ENCODE measurements around the gene CLEC9A. TPM values are rescaled to one million over a fixed set of nuclear protein-coding genes. Genes with fewer than 3 reads are reported as not detected.

CLEC9A gene
- total RNA-seq, 2 donors from 2014 or later, result not detected

- no peak for DNase-seq
- TF ChIP-seq, protein P1, sequence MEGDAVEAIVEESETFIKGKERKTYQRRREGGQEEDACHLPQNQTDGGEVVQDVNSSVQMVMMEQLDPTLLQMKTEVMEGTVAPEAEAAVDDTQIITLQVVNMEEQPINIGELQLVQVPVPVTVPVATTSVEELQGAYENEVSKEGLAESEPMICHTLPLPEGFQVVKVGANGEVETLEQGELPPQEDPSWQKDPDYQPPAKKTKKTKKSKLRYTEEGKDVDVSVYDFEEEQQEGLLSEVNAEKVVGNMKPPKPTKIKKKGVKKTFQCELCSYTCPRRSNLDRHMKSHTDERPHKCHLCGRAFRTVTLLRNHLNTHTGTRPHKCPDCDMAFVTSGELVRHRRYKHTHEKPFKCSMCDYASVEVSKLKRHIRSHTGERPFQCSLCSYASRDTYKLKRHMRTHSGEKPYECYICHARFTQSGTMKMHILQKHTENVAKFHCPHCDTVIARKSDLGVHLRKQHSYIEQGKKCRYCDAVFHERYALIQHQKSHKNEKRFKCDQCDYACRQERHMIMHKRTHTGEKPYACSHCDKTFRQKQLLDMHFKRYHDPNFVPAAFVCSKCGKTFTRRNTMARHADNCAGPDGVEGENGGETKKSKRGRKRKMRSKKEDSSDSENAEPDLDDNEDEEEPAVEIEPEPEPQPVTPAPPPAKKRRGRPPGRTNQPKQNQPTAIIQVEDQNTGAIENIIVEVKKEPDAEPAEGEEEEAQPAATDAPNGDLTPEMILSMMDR (conservative IDR thresholded peaks at IDR 0.05), result no peak
- 85 to 100% methylated on average over 2 to 5 of the region's 5 CpGs for WGBS, 2 experiments (ENCODE audit: insufficient coverage in 1 of 2, insufficient read length in 1 of 2)
- no peaks in the 10 kb centered on the region for H3K4me1 ChIP-seq (ENCODE audit: control insufficient read depth, insufficient read depth, low read length)
- H3K9ac ChIP-seq (ENCODE audit: extremely low read depth, low read length, poor library complexity, severe bottlenecking), result no peak overlapping the region
- no peak overlapping the region for H3K4me3 Mint-ChIP-seq
- H3K27me3 ChIP-seq (ENCODE audit: control insufficient read depth, insufficient read depth, low read length, poor library complexity, severe bottlenecking), result no peaks in the 10 kb centered on the region
- H3K27me3 Mint-ChIP-seq (ENCODE audit: insufficient read depth), result no peaks in the 10 kb centered on the region
- no peaks in the 10 kb centered on the region for H3K4me1 Mint-ChIP-seq
- H3K4me3 ChIP-seq (ENCODE audit: low read length), result no peak overlapping the region
- H3K27ac Mint-ChIP-seq, result no peak overlapping the region
- H3K9me3 ChIP-seq (ENCODE audit: control insufficient read depth, low read length), result peaks cover 14% of the 10 kb centered on the region
- no peaks in the 10 kb centered on the region for H3K36me3 ChIP-seq (ENCODE audit: control insufficient read depth, insufficient read depth, low read length)
- peaks cover 3% of the 10 kb centered on the region for H3K36me3 Mint-ChIP-seq (ENCODE audit: low read depth)
- H3K27ac ChIP-seq (ENCODE audit: low read depth, low read length), result no peak overlapping the region
- peaks cover 10% of the 10 kb centered on the region for H3K9me3 Mint-ChIP-seq
These were observed 51.8 kb downstream of the CLEC9A start for GRCh38 chr12:10082117-10082874.

GRCh38 chr12:10084733-10085132 is 54.3 kb downstream of the CLEC9A start:
- Histone ChIP-seq H3K4me3 (ENCODE audit: low read length) (no peak overlapping the region), H3K27me3 (ENCODE audit: control insufficient read depth, insufficient read depth, low read length, poor library complexity, severe bottlenecking) (no peaks in the 10 kb centered on the region), H3K9me3 (ENCODE audit: control insufficient read depth, low read length) (peaks cover 14% of the 10 kb centered on the region), H3K36me3 (ENCODE audit: control insufficient read depth, insufficient read depth, low read length) (no peaks in the 10 kb centered on the region), H3K9ac (ENCODE audit: extremely low read depth, low read length, poor library complexity, severe bottlenecking) (no peak overlapping the region), H3K4me1 (ENCODE audit: control insufficient read depth, insufficient read depth, low read length) (no peaks in the 10 kb centered on the region), H3K27ac (ENCODE audit: low read depth, low read length) (no peak overlapping the region)
- H3K27me3 Mint-ChIP-seq (ENCODE audit: insufficient read depth), result no peaks in the 10 kb centered on the region
- H3K9me3 Mint-ChIP-seq, result peaks cover 10% of the 10 kb centered on the region
- peaks cover 4% of the 10 kb centered on the region for H3K4me1 Mint-ChIP-seq
- H3K4me3 Mint-ChIP-seq, result no peak overlapping the region
- TF ChIP-seq, protein P1 (conservative IDR thresholded peaks at IDR 0.05), result no peak
- H3K27ac Mint-ChIP-seq, result no peak overlapping the region
- H3K36me3 Mint-ChIP-seq (ENCODE audit: low read depth), result peaks cover 3% of the 10 kb centered on the region
- 79% methylated on average over 5 of the region's 6 CpGs; no CpG with 5 or more reads in 1 of the 2 experiments for WGBS, 2 experiments (ENCODE audit: insufficient coverage in 1 of 2, insufficient read length in 1 of 2)
- DNase-seq, result no peak

GRCh38 chr12:10086387-10086786 is 55.9 kb downstream of the CLEC9A start:
- no peak overlapping the region for H3K27ac Mint-ChIP-seq
- H3K27ac ChIP-seq (ENCODE audit: low read depth, low read length), result no peak overlapping the region
- H3K9me3 Mint-ChIP-seq, result peaks cover 10% of the 10 kb centered on the region
- peaks cover 4% of the 10 kb centered on the region for H3K4me1 ChIP-seq (ENCODE audit: control insufficient read depth, insufficient read depth, low read length)
- peaks cover 9% of the 10 kb centered on the region for H3K4me1 Mint-ChIP-seq
- H3K4me3 ChIP-seq (ENCODE audit: low read length), result no peak overlapping the region
- H3K9me3 ChIP-seq (ENCODE audit: control insufficient read depth, low read length), result peaks cover 14% of the 10 kb centered on the region
- DNase-seq, result no peak
- peaks cover 3% of the 10 kb centered on the region for H3K36me3 Mint-ChIP-seq (ENCODE audit: low read depth)
- TF ChIP-seq, protein P1 (conservative IDR thresholded peaks at IDR 0.05), result no peak
- no peak overlapping the region for H3K4me3 Mint-ChIP-seq
- H3K27me3 ChIP-seq (ENCODE audit: control insufficient read depth, insufficient read depth, low read length, poor library complexity, severe bottlenecking), result no peaks in the 10 kb centered on the region
- H3K9ac ChIP-seq (ENCODE audit: extremely low read depth, low read length, poor library complexity, severe bottlenecking), result no peak overlapping the region
- no peaks in the 10 kb centered on the region for H3K36me3 ChIP-seq (ENCODE audit: control insufficient read depth, insufficient read depth, low read length)
- no peaks in the 10 kb centered on the region for H3K27me3 Mint-ChIP-seq (ENCODE audit: insufficient read depth)
- WGBS, 2 experiments (ENCODE audit: insufficient coverage in 1 of 2, insufficient read length in 1 of 2), result 87% methylated on average over 3 of the region's 3 CpGs; no CpG with 5 or more reads in 1 of the 2 experiments

Measured in endodermal cell (in vitro differentiated cells).